ENCODE measurements around the gene DLG1.

GRCh38 chr3:197338586-197338985 is 40.2 kb upstream of the DLG1 start:
- TF ChIP-seq EZH2 (IDR thresholded peaks at IDR 0.05) (no peak), CTCF (IDR thresholded peaks at IDR 0.05 in 2 of 3, conservative IDR thresholded peaks at IDR 0.05 in 1 of 3; ENCODE audit: borderline replicate concordance in 1 of 3, insufficient read depth in 1 of 3, low read depth in 2 of 3, low read length in 2 of 3) (no peak)

Data from HCT116 (cell line).